ENCODE measurements around the gene UBE3C.
A peak's percentile ranks its signal among the peaks of the same experiment; 100 is the strongest.
"Not testable (repeated sequence)": the region's sequence is repeated elsewhere in the genome, so short reads cannot be mapped to it uniquely, and the experiment has no call there.

The UBE3C gene

GRCh38 chr7:157138424-157139110 is at the start of gene UBE3C:
Gene UBE3C (plus strand): TSS chr7:157138926. CDS start chr7:157139273, 347 bp downstream.
- peak; percentile 90 for DNase-seq (ENCODE audit: low spot score)

- DNase-seq (ENCODE audit: low spot score): no peak
Observed at GRCh38 chr7:157089100-157089610, 49.6 kb upstream of the UBE3C start.

GRCh38 chr7:157090485-157091165 is 48.1 kb upstream of the UBE3C start:
- DNase-seq (ENCODE audit: low spot score): no peak

GRCh38 chr7:157096286-157097055 is 42.3 kb upstream of the UBE3C start:
- DNase-seq (ENCODE audit: low spot score): no peak

GRCh38 chr7:157097056-157097329 is 41.7 kb upstream of the UBE3C start:
- DNase-seq (ENCODE audit: low spot score): no peak

- no peak for DNase-seq (ENCODE audit: low spot score)
Observed at GRCh38 chr7:157097569-157097968, 41.2 kb upstream of the UBE3C start.

- not testable (repeated sequence) for DNase-seq (ENCODE audit: low spot score)
Observed at GRCh38 chr7:157100005-157100404, 38.7 kb upstream of the UBE3C start.

- not testable (repeated sequence) for DNase-seq (ENCODE audit: low spot score)
Observed at GRCh38 chr7:157103641-157104040, 35.1 kb upstream of the UBE3C start.

GRCh38 chr7:157111311-157111710 is 27.4 kb upstream of the UBE3C start:
- DNase-seq (ENCODE audit: low spot score): no peak

- DNase-seq (ENCODE audit: low spot score): no peak
Observed at GRCh38 chr7:157112706-157113105, 26.0 kb upstream of the UBE3C start.

- no peak for DNase-seq (ENCODE audit: low spot score)
Observed at GRCh38 chr7:157113607-157114006, 25.1 kb upstream of the UBE3C start.

GRCh38 chr7:157116762-157117161 is 22.0 kb upstream of the UBE3C start:
- no peak for DNase-seq (ENCODE audit: low spot score)

GRCh38 chr7:157117796-157118195 is 20.9 kb upstream of the UBE3C start:
- no peak for DNase-seq (ENCODE audit: low spot score)

GRCh38 chr7:157120181-157120580 is 18.5 kb upstream of the UBE3C start:
- no peak for DNase-seq (ENCODE audit: low spot score)

- DNase-seq (ENCODE audit: low spot score): no peak
Observed at GRCh38 chr7:157121184-157121715, 17.5 kb upstream of the UBE3C start.

GRCh38 chr7:157122800-157123495 is 15.8 kb upstream of the UBE3C start:
- no peak for DNase-seq (ENCODE audit: low spot score)

GRCh38 chr7:157124690-157125089 is 14.0 kb upstream of the UBE3C start:
- DNase-seq (ENCODE audit: low spot score): no peak

- DNase-seq (ENCODE audit: low spot score): no peak
Observed at GRCh38 chr7:157125376-157126223, 13.1 kb upstream of the UBE3C start.

GRCh38 chr7:157126921-157127320 is 11.8 kb upstream of the UBE3C start:
- no peak for DNase-seq (ENCODE audit: low spot score)

- no peak for DNase-seq (ENCODE audit: low spot score)
Observed at GRCh38 chr7:157129200-157129599, 9.5 kb upstream of the UBE3C start.

GRCh38 chr7:157129907-157130460 is 8.7 kb upstream of the UBE3C start:
- DNase-seq (ENCODE audit: low spot score): no peak

Measured in CD4-positive, alpha-beta T cell treated with Interleukin-2 at 100 ng/mL for 4 hours (primary cell).